NCI-H2196 (cell line): ENCODE results near the gene SCUBE2.
A peak's percentile ranks its signal among the peaks of the same experiment; 100 is the strongest.
"Not testable (repeated sequence)": the region's sequence is repeated elsewhere in the genome, so short reads cannot be mapped to it uniquely, and the experiment has no call there.

Source experiments
- DNase-seq: peaks from one replicate; lab custom pipeline; 2025; ENCODE audit not compliant: unreplicated experiment; lab: John Stamatoyannopoulos, UW

The SCUBE2 gene

GRCh38 chr11:9109858-9110731 is 18.7 kb upstream of the SCUBE2 start:
- DNase-seq: no peak

- DNase-seq: no peak
Measured at GRCh38 chr11:9104580-9104979, 13.2 kb upstream of the SCUBE2 start.

DNA sequence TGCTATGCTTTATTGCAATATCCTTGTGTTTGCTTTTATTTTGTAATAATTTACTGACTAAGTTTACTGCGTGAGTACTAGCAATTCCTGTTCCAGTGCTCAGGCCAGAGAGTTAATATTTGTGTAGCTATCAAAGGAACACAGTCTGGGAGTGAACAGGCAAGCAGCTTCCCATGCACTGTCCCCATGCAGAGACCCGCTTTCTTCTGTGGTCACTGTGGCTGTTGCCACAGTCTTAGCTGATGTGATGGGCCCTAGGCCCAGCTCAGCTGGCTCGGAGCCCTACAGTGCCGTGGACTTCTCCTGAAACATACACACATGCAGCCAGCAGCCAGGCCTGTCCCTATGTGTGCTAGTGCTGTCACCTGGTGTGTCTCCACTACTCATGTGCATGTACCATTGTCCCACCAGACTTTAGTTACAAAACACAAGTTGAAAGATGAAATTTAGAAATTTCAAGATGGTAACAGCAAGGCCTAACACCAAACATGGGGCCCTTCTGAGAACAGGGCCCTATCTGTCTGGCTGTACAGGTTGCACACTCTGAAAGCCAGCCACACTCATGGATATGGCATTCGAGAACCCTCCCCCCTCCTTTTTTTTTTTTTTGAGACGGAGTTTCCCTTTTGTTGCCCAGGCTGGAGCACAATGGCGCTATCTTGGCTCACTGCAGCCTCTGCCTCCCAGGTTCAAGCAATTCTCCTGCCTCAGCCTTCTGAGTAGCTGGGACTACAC is 12.3 kb upstream of the SCUBE2 start:
- no peak for DNase-seq

DNA sequence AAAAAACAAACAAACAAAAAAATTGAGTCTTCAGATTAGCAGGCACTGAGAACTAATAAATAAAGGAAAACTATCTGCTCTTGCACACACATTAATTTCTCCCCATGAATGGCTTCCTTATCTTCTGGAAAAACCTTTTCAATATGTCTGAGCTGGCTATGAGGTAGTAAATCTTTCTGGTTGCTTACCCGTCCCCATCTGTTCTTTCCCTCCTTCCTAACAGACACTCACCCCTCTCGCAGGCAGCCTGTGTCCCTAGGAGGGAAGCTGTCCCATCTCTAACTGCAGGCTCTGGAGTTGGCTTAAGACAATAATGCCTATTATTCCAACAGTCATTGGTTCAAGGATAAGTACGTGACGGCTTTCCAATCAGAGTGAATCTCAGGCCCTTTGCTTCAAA is 8.2 kb upstream of the SCUBE2 start:
- DNase-seq: no peak

DNA sequence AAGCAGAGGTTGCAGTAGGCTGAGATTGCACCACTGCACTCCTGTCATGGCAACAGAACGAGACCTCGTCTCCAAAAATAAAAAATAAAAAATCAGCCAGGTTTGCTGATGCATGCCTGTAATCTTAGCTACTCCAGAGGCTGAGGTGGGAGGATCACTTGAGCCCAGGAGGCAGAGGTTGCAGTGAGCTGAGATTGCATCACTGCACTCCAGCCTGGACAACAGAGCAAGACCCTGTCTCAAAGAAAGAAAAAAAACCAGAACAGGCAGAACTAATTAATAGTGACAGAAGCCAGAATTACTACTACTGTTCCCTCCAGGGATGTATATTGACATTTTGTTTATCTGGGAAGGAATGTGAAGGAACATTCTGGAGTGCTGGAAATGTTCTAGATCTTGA is 7.1 kb upstream of the SCUBE2 start:
- DNase-seq: not testable (repeated sequence)

DNA sequence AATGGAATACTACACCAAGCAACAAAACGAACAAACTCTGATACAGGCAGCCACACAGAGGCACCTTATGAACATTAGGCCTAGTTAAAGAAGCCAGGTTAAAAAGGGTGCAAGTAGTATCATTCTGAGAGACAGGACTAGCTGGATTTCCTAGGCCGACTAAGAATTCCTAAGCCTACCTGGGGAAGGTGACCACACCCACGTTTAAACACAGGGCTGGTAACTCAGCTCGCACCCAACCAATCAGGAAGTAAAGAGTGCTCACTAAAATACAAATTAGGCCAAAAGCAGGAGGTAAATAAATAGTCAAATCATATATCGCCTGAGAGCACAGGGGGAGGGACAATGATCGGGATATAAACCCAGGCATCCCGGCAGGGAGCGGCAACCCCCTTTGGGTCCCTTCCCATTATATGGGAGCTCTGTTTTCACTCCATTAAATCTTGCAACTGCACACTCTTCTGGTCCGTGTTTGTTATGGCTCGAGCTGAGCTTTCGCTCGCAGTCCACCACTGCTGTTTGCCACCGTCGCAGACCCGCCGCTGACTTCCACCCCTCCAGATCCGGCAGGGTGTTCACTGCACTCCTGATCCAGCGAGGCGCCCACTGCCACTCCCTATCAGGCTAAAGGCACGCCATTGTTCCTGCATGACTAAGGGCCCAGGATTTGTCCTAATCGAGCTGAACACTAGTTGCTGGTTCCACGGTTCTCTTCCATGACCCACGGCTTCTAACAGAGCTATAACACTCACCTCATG is 6.0 kb upstream of the SCUBE2 start:
- DNase-seq: not testable (repeated sequence)

DNA sequence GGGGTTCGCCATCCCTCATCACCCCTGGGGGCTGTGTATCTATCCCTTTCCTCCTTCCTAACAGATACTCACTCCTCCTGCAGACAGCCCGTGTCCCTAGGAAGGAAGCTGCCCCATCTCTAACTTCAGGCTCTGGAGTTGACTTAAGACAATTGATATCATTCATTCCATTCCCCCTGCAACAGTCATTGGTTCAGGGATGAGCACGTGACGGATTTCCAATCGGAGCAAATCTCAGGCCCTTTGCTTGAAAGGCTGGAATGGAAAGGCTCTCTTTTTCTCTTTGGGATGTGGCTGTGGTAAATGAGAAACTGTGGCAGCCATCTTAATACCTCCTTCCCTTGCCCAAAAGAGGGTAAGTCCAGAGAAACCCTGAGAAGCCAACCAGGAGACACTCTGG is 5.0 kb upstream of the SCUBE2 start:
- no peak for DNase-seq

- DNase-seq: no peak
Measured at GRCh38 chr11:9095421-9095820, 4.0 kb upstream of the SCUBE2 start.

DNA sequence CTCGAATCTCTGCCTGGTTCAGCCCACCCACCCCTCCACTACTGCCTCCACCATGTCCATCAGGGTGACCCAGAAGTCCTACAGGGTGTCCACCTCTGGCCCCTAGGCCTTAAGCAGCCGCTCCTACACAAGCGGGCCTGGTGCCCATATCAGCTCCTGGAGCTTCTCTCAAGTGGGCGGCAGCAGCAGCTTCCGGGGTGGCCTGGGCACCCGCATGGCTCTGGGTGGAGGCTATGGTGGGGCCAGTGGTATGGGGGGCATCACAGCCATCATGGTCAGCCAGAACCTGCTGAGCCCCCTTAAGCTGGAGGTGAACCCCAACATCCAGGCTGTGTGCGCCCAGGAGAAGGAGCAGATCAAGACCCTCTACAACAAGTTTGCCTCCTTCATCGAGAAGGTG is 3.0 kb upstream of the SCUBE2 start:
- no peak for DNase-seq

DNA sequence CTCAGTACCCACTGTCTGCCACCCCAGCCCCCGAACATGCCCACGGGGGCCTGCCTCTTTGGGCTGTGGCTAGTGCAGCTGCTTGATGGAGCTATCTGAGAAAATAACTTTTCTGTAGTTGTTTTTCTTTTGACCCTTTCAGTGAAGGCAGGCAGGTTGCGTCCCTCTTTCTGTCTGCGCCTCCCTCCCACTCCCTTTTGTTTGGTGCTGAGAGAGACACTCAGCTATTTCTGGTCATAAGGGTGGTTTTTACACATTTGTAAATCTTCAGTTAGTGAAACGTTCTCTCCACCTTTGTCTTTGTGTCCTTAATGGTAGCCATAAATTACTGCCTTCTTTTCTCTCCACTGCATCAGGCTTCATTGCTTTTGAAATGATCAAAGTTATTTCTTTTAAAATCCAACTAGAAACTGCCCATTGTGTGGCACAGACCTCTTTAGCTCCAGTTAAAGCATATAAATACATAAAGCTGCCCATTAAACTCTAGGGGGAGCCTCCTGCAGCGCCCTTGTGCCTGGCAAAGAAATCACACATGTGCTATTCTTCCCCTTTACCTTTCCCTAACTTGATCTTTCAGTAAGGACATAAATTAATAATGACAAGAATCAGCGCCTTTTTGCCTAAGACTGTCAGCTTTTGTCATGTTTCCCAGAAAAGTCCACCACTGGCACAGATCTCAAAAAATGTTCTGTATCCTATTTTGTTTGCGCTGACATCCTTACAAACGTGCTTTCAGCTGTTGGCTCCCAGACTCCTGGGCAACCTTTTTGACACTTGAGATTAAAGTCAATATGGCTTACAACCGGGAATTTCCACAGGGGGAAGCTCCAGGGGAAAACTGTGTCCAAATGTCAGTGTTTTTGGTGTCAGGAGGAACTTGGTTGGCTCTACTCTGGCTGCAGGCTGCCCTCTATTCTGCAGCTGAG is 1.7 kb upstream of the SCUBE2 start:
- peak; percentile 45 for DNase-seq

DNA sequence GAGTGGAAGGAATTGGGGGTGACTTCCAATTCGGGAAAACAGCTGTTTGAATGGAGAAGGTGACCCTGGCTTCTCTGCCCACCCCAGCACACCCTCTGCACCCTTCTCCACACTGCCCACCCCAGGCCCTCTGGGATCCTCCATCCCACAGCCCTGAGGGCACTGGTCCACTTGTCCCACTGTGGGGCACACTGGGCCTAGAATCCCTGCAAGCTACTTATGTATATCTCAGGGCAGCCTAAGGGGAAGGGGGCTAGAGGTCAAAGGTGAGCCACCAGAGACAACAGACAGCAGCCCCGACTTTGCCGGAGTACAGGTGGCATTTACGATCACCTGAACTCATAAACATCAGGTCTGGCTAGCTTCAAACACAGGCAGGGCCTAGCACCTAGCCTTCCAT is 673 bp upstream of the SCUBE2 start:
- DNase-seq: no peak

DNA sequence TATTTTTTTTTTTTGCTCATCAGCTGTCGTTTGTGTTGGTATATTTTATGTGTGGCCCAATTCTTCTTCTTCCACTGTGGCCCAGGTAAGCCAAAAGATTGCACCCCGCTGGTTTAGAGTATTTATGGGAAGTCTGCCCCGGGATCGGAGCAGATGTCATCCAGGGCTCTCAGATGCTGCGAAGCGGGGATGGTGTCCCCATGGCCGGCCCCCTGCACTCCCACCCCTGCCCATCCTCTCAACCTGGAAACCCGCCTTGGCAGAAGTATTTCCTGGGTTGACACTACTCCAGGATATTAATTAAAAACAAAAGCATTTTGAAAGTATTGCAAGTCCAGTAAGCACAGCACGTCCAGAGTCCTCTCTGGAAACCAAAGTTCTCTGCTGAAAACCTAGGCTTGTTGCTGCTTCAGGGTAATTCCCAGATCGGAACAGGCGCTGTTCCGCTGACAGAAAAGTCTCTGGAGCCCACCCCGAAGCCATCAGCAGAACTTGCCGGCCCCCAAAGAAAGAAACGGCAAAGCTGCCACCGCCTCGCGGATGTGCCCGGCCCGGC is 833 bp downstream of the SCUBE2 start:
- DNase-seq: no peak

DNA sequence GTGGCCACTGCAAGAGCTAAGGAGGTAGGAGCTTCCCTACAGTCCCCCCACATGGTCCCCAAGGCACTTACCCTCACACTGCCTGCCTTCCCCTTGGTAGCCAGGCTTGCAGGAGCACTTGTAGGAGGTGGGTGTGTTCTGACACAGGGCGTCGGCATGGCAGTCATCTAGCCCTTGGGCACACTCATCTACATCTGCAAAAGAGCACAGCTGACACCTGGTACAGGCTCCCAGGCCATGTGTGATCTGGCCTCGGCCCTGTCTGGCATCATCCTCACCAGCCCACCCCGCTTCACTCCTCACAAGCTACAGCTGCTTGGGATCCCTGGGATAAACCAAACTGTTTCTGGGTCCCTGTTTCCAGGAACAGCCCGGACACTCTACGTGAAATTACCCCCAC is 1.8 kb downstream of the SCUBE2 start:
- DNase-seq: no peak

DNA sequence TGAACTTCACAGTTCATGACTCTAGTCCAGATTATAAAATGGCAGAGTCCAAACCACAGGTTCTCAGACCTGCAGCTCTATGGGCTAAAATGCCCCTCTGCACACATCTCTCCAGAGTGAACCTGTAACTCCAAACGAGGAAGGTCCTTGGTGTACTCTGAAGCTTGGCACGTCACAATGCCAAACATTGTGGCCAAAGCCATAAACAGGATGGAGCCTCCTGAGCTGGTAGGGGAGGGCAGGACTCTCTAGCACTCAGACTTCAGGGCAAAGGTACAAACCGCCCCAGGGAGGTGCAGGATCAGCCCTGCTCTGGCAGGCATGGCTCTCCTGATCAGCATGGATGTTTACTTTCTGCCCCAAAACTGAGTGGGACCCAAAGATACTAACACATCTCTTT is 2.3 kb downstream of the SCUBE2 start:
- DNase-seq: no peak

DNA sequence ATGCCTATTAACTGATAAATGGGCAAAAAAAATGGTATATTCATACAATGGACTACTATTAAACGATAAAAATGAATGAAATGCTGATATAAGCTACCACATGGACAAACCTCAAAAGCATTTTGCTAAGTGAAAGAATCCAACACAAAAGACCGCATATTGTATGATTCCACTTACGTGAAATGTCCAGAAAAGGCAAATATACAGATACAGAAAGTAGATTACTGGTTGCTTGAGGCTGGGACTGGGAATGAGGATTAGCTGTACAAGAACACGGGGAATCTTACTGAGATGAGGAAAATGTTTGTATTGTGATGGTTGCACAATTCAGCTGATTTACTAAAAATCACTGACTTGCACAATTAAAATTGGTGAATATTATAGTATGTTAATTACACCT is 8.8 kb downstream of the SCUBE2 start:
- no peak for DNase-seq

- DNase-seq: no peak
Measured at GRCh38 chr11:9081153-9081552, 10.2 kb downstream of the SCUBE2 start.

DNA sequence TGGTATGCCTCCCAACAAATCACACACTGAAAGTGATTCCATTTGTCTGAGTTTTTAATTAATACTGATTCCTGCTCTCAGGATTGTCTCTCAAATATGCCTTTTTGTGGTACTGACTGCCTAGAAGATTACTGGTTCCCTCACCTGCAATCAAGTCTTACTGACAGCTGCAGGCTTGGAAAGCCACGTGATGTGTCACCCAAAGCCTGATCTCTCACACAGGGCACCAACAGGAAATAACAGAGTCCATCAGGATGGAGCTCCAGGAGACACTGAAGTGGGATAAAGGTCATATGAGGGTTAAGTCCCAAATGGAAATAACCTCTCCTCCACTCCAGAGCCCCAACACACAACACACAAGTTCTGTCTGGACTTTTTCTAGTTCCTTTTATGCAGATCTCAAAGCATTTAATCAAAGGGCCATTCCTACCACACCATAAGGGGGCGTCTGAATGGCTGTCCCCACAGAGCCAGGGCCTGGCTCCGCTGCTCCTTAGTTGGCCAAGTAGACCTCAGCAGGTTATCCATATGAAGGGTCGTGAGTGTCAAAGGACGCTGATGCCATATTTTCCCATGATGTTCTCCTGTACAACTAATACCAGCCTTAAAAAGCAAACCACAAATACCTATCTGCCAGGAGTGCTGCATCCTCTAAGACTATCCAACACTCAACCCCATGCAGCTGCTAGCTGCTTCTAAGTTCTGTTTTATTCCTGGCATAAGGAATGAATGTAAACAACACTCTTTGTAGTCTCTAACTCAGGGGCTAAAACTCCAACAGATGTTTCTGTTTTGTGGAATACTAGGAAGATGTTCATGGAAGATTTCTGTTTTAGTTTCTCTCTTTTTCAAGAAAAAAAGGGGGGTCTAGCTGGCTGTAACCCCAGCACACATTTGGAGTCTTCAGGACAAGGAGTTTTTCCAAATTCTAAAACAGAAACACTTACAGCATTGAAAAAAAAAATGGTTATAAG is 13.0 kb downstream of the SCUBE2 start:
- DNase-seq: no peak

DNA sequence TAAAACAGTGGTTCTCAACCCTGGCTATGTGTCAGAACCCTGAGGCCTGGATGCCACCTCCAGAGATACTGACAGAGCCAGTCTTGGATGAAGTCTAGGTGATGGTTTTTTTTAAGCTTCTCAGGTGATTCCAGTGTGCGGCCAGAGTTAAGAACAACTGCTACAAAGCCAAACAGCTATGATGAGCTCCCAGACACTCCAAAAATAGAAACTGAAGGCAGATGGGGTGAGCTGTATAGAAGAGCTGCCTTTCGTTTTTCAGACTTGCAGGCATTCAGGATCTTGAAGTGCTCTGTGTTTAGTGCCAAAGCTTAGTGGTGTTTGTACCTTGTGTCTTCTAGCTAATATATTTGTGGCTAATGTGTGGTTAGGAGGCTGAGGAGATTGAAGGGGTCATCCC is 14.2 kb downstream of the SCUBE2 start:
- no peak for DNase-seq

GRCh38 chr11:9076661-9077060 is 14.7 kb downstream of the SCUBE2 start:
- DNase-seq: no peak
